CD8-positive, alpha-beta memory T cell (primary cell): ENCODE measurements around the gene SNX25. TPM values are rescaled to one million over a fixed set of nuclear protein-coding genes. Genes with fewer than 3 reads are reported as not detected.
"Not testable (repeated sequence)": the region's sequence is repeated elsewhere in the genome, so short reads cannot be mapped to it uniquely, and the experiment has no call there.

Experiments
- CTCF ChIA-PET: fragments of 350-600 bp; sonication (Branson Sonifier 250); formaldehyde crosslinking; loops from one replicate; lab custom pipeline; 2021; ENCODE audit warnings: antibody characterized with exemption; lab: Charles Lee
- POLR2A ChIA-PET: fragments of 350-600 bp; sonication (Branson Sonifier 250); formaldehyde crosslinking; loops from one replicate; lab custom pipeline; 2021; ENCODE audit warnings: antibody characterized with exemption; lab: Charles Lee
- DNase-seq, 5 donors: peaks; one replicate each; pipeline versions ENCODE4 v3.0.0 to v3.0.0-alpha.2; 2020 to 2022; ENCODE audit warnings: mixed read lengths in 1 of 5
- H3K27ac ChIP-seq: one replicate; pipeline ENCODE4 v1.7.0; 2013; ENCODE audit warnings: low read depth, mild to moderate bottlenecking, low read length, moderate library complexity
- H3K27me3 ChIP-seq: 2 replicates; pipeline ENCODE4 v1.7.0; 2013; ENCODE audit warnings: low read length, mild to moderate bottlenecking; ENCODE audit not compliant: insufficient read depth, poor library complexity, severe bottlenecking
- H3K36me3 ChIP-seq: 2 replicates; pipeline ENCODE4 v1.7.0; 2013; ENCODE audit warnings: mild to moderate bottlenecking, low read length, moderate library complexity; ENCODE audit not compliant: insufficient read depth
- H3K4me1 ChIP-seq: 2 replicates; pipeline ENCODE4 v1.7.0; 2013; ENCODE audit warnings: mild to moderate bottlenecking, low read length, moderate library complexity; ENCODE audit not compliant: insufficient read depth
- H3K4me3 ChIP-seq: 2 replicates; pipeline ENCODE4 v1.7.0; 2013; ENCODE audit warnings: mild to moderate bottlenecking, low read length
- H3K9me3 ChIP-seq: 2 replicates; pipeline ENCODE4 v1.7.0; 2013; ENCODE audit warnings: mild to moderate bottlenecking, low read length
- H3K27ac Mint-ChIP-seq, 8 donors: one replicate each; pipeline ENCODE4 v1.8.0; 2020 to 2021; ENCODE audit warnings: mixed read lengths in 8 of 8, mild to moderate bottlenecking in 6 of 8, inconsistent platforms in 3 of 8, moderate library complexity in 3 of 8
- H3K27me3 Mint-ChIP-seq, 2 donors: one replicate each; pipeline ENCODE4 v1.8.0; 2020 to 2021; ENCODE audit warnings: mixed read lengths in 2 of 2, mild to moderate bottlenecking in 1 of 2, moderate library complexity in 1 of 2
- H3K36me3 Mint-ChIP-seq, 3 donors: one replicate each; pipeline ENCODE4 v1.8.0; 2020 to 2021; ENCODE audit warnings: mixed read lengths in 3 of 3, inconsistent platforms in 1 of 3, mild to moderate bottlenecking in 1 of 3
- H3K4me1 Mint-ChIP-seq, 3 donors: one replicate each; pipeline ENCODE4 v1.8.0; 2020 to 2021; ENCODE audit warnings: mixed read lengths in 3 of 3, inconsistent platforms in 1 of 3, mild to moderate bottlenecking in 1 of 3
- H3K4me3 Mint-ChIP-seq, 7 donors: one replicate each; pipeline ENCODE4 v1.8.0; 2020 to 2021; ENCODE audit warnings: mixed read lengths in 7 of 7, mild to moderate bottlenecking in 6 of 7, moderate library complexity in 4 of 7, inconsistent platforms in 2 of 7
- H3K9me3 Mint-ChIP-seq, 5 donors: one replicate each; pipeline ENCODE4 v1.8.0; 2020 to 2022; ENCODE audit warnings: mixed read lengths in 5 of 5, mild to moderate bottlenecking in 3 of 5, moderate library complexity in 2 of 5, inconsistent platforms in 1 of 5
- polyA plus RNA-seq: library from polyadenylated mRNA; unstranded; fragments of 300-500 nt; fragmentation: Illumina TruSeq; gene quantifications from one replicate; pipeline ENCODE4 v1.2.3, GENCODE V29; 2021
- total RNA-seq, 2 experiments: library from RNA; stranded (reverse); gene quantifications; one replicate each; pipeline ENCODE4 v1.2.3, GENCODE V29; 2021

SNX25 gene
- total and polyA plus RNA-seq, 3 experiments from 2014 or later, result 7.8 to 18.2 (median 17.7) TPM

DNA sequence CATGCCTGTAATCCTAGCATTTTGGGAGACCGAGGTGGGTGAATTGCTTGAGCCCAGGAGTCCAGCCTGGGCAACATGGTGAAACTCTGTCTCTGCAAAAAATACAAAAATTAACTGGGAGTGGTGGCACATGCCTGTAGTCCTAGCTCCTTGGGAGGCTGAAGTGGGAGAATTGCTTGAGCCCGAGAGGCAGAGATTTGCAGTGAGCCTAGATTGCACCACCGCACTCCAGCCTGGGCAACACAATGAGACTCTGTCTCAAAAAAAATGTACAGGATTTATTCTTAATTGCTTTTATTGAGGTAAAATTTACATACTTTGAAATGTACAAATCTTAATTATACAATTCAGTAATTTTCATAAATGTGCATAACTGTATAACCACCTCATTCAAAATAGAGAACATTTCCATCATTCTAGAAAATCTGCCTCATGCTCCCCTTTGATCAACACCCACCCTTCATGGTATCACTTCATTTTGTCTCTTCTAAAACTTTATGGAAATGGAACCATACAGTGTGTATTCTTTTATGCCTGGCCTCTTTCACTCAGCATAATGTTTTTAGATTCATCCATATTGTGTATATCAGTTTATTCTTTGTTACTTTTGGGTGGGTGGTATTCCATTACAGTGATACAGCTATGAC is 39.1 kb downstream of the SNX25 start:
- H3K4me1 Mint-ChIP-seq, result peaks cover 9 to 32% (median 27%) of the 10 kb centered on the region in 3 donors
- no peaks in the 10 kb centered on the region for H3K27me3 Mint-ChIP-seq
- H3K4me3 ChIP-seq, result no peak overlapping the region
- H3K4me1 ChIP-seq, result peaks cover 12% of the 10 kb centered on the region
- peaks cover 4 to 7% (median 7%) of the 10 kb centered on the region in 3 donors for H3K36me3 Mint-ChIP-seq
- H3K27ac Mint-ChIP-seq, result no peak overlapping the region
- no peaks in the 10 kb centered on the region for H3K36me3 ChIP-seq
- H3K27me3 ChIP-seq, result no peaks in the 10 kb centered on the region
- DNase-seq, result no peak
- H3K4me3 Mint-ChIP-seq, result no peak overlapping the region
- POLR2A ChIA-PET, result no interaction called here
- CTCF ChIA-PET, result no interaction called here
- H3K9me3 ChIP-seq, result no peaks in the 10 kb centered on the region
- no peaks in the 10 kb centered on the region for H3K9me3 Mint-ChIP-seq
- H3K27ac ChIP-seq, result no peak overlapping the region

DNA sequence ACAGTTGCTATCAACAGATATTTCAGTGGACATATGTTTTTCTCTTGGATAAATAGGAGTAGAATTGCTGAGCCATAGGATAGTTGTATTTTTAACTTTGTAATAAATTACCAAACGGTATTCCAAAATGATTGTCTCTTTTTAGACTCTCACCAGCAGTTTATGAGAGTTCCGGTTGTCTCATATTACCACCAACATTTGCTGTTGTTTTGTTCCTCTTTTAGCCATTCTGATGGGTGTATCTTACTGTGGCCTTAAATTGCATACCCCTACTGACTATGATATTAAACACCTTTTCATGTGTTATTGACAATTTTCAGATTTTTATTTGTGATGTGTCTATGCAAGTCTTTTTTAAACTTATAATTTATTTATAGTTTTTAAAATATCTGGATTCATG is 39.7 kb downstream of the SNX25 start:
- Histone ChIP-seq H3K4me1 (peaks cover 18% of the 10 kb centered on the region), H3K4me3 (no peak overlapping the region), H3K27ac (no peak overlapping the region), H3K27me3 (no peaks in the 10 kb centered on the region), H3K36me3 (no peaks in the 10 kb centered on the region), H3K9me3 (no peaks in the 10 kb centered on the region)
- CTCF ChIA-PET, result no interaction called here
- no peaks in the 10 kb centered on the region for H3K27me3 Mint-ChIP-seq
- peaks cover 4 to 10% (median 7%) of the 10 kb centered on the region in 3 donors for H3K36me3 Mint-ChIP-seq
- POLR2A ChIA-PET, result no interaction called here
- peak overlapping the region in 1 of 8 donors; percentile 44 for H3K27ac Mint-ChIP-seq
- no peak for DNase-seq
- no peaks in the 10 kb centered on the region for H3K9me3 Mint-ChIP-seq
- H3K4me3 Mint-ChIP-seq, result no peak overlapping the region
- peaks cover 10 to 37% (median 33%) of the 10 kb centered on the region in 3 donors for H3K4me1 Mint-ChIP-seq

DNA sequence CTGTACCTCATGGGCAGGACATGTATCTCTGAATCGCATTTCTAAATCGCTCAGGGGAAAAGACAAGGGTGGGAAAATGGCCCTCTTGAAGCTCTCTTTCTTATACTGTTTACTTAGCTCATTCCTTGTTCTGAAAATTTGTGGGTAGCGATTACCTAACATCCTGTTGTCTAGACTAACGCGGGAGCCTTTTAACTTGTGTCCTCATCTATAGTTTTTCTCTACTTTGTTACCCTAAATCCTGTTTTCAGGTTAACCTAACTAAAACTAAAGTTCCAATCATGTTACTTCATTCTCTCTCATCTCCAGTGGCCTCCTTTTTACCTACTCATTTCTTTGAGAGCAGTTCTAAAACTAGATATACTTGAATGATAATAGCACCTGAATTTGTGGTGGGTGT is 45.0 kb downstream of the SNX25 start:
- no peak overlapping the region for H3K27ac ChIP-seq
- Mint-ChIP-seq H3K9me3 (no peaks in the 10 kb centered on the region), H3K27me3 (no peaks in the 10 kb centered on the region), H3K36me3 (peaks cover 0 to 4% (median 1%) of the 10 kb centered on the region in 3 donors), H3K4me3 (peak overlapping the region in 5 of 7 donors; percentile 40 to 57 (median 53)), H3K4me1 (peaks cover 29 to 72% (median 57%) of the 10 kb centered on the region in 3 donors), H3K27ac (peak overlapping the region in 7 of 8 donors; percentile 80 to 98 (median 90))
- H3K4me1 ChIP-seq, result peaks cover 44% of the 10 kb centered on the region
- H3K27me3 ChIP-seq, result no peaks in the 10 kb centered on the region
- H3K36me3 ChIP-seq, result no peaks in the 10 kb centered on the region
- DNase-seq, result peak in 2 of 5 donors; percentile 4 to 7
- CTCF ChIA-PET, result interaction anchor here (1.4 kb wide), 1 partner anchor 22 kb away, joined by 3 read pairs; no protein-coding TSS in a partner anchor
- POLR2A ChIA-PET, result no interaction called here
- H3K9me3 ChIP-seq, result no peaks in the 10 kb centered on the region
- H3K4me3 ChIP-seq, result no peak overlapping the region

DNA sequence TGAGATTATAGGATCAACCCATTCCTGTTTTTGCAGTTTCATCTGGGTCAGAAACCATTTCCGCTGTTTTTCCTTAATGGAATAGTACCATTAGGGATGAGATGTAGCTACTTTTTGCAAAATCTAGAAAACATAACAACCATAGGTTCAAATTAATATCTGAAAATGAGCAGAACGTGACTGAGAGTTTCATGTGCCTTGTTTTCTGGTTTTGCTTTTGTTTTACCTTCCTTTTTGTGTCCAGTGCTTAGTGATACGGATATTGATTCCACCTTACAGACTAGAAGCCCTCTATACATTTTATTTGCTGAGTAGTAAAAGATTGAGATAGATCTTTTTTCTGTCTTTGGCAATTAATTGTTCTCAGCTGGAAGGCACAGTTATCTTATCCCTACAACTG is 46.5 kb downstream of the SNX25 start:
- H3K4me3 ChIP-seq, result peak overlapping the region; percentile 56
- H3K9me3 ChIP-seq, result no peaks in the 10 kb centered on the region
- Mint-ChIP-seq H3K27me3 (no peaks in the 10 kb centered on the region), H3K9me3 (no peaks in the 10 kb centered on the region), H3K36me3 (peaks cover 0 to 8% (median under 1%) of the 10 kb centered on the region in 3 donors), H3K4me1 (peaks cover 33 to 65% (median 53%) of the 10 kb centered on the region in 3 donors), H3K4me3 (peak overlapping the region in 4 of 7 donors; percentile 79 to 85 (median 82)), H3K27ac (peak overlapping the region in 5 of 8 donors; percentile 82 to 98 (median 90))
- no peak for DNase-seq
- H3K36me3 ChIP-seq, result no peaks in the 10 kb centered on the region
- peaks cover 44% of the 10 kb centered on the region for H3K4me1 ChIP-seq
- ChIA-PET CTCF (interaction anchor here (1.3 kb wide), 1 partner anchor 72 kb away, joined by 3 read pairs; no protein-coding TSS in a partner anchor), POLR2A (interaction anchor here (0.6 kb wide), 1 partner anchor 1752 kb away, joined by 4 read pairs; no protein-coding TSS in a partner anchor)
- H3K27ac ChIP-seq, result peak overlapping the region; percentile 62
- H3K27me3 ChIP-seq, result no peaks in the 10 kb centered on the region

DNA sequence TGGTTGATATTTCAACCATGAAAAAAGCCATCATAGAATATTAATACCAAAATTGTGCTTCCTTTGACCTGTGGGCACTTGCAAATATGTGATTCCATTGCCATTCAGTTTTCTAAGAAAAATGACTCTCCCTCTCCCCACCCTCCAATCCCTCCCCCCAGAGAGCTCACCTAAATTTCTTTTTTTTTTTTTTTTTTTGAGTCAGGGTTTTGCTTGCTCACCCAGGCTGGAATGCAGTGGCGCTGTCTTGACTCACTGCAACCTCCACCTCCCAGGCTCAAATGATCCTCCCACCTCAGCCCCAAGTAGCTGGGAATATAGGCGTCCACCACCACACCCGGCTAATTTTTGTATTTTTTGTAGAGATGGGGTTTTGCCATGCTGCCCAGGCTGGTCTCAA is 47.0 kb downstream of the SNX25 start:
- H3K27me3 ChIP-seq, result no peaks in the 10 kb centered on the region
- H3K27ac ChIP-seq, result no peak overlapping the region
- Mint-ChIP-seq H3K4me1 (peaks cover 29 to 60% (median 48%) of the 10 kb centered on the region in 3 donors), H3K4me3 (peak overlapping the region in 4 of 7 donors; percentile 13 to 85 (median 80)), H3K27ac (peak overlapping the region in 5 of 8 donors; percentile 82 to 98 (median 90)), H3K36me3 (peaks cover 0 to 8% (median 2%) of the 10 kb centered on the region in 3 donors), H3K9me3 (no peaks in the 10 kb centered on the region), H3K27me3 (no peaks in the 10 kb centered on the region)
- H3K4me3 ChIP-seq, result no peak overlapping the region
- no peaks in the 10 kb centered on the region for H3K36me3 ChIP-seq
- DNase-seq, result no peak
- no peaks in the 10 kb centered on the region for H3K9me3 ChIP-seq
- CTCF ChIA-PET, result interaction anchor here (1.3 kb wide), 1 partner anchor 73 kb away, joined by 3 read pairs; no protein-coding TSS in a partner anchor
- POLR2A ChIA-PET, result interaction anchor here (0.6 kb wide), 1 partner anchor 1753 kb away, joined by 4 read pairs; no protein-coding TSS in a partner anchor
- H3K4me1 ChIP-seq, result peaks cover 39% of the 10 kb centered on the region

DNA sequence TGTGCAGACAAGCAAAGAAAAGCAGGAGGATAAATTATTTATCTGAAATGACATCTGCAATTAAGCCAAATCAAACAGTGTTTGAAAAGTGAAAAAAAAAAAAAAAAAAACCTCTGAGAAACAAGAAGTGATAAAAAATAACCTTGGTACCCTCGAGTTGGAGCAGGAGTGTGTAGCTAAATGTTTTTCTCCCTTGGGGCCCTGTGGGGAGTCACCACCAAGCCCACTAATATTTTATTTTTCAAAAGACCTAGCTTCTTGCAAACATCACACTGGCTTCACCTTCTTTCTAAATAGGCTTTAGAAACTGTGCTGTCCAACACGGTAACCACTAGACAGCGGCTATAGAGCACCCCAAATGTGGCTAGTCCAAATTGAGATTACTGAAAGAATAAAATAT is 47.7 kb downstream of the SNX25 start:
- Histone ChIP-seq H3K4me1 (peaks cover 33% of the 10 kb centered on the region), H3K27me3 (no peaks in the 10 kb centered on the region), H3K36me3 (no peaks in the 10 kb centered on the region), H3K4me3 (no peak overlapping the region), H3K9me3 (no peaks in the 10 kb centered on the region), H3K27ac (no peak overlapping the region)
- no peak overlapping the region for H3K4me3 Mint-ChIP-seq
- peaks cover 0 to 9% (median 2%) of the 10 kb centered on the region in 3 donors for H3K36me3 Mint-ChIP-seq
- DNase-seq, result no peak
- CTCF ChIA-PET, result interaction anchor here (1.3 kb wide), 1 partner anchor 74 kb away, joined by 3 read pairs; no protein-coding TSS in a partner anchor
- peaks cover 25 to 53% (median 42%) of the 10 kb centered on the region in 3 donors for H3K4me1 Mint-ChIP-seq
- POLR2A ChIA-PET, result no interaction called here
- H3K27ac Mint-ChIP-seq, result peak overlapping the region in 2 of 8 donors; percentile 90 to 91
- no peaks in the 10 kb centered on the region for H3K27me3 Mint-ChIP-seq
- no peaks in the 10 kb centered on the region for H3K9me3 Mint-ChIP-seq

DNA sequence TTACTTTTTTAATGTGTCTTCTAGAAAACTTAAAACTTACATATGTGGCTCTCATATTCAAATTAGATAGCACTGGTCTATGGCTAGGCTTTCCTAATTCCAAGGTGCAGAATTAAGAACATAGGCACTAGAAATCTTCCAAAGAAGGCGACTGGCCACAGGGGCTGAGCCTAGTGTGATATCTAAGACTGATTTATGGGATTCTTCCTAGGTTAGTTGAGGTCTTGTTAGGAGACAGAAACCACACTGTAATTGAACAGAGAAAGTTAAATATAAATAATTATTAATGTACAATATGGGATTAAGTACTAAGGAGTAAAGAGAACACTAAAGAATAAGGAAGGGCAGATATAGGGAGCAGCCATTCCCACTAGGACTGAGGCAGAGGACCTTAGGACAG is 48.3 kb downstream of the SNX25 start:
- no peaks in the 10 kb centered on the region for H3K9me3 ChIP-seq
- Mint-ChIP-seq H3K4me1 (peaks cover 25 to 47% (median 35%) of the 10 kb centered on the region in 3 donors), H3K9me3 (no peaks in the 10 kb centered on the region), H3K27ac (peak overlapping the region in 2 of 8 donors; percentile 14 to 86), H3K36me3 (peaks cover 0 to 13% (median 2%) of the 10 kb centered on the region in 3 donors), H3K4me3 (no peak overlapping the region), H3K27me3 (no peaks in the 10 kb centered on the region)
- POLR2A ChIA-PET, result no interaction called here
- CTCF ChIA-PET, result no interaction called here
- no peak overlapping the region for H3K27ac ChIP-seq
- H3K4me1 ChIP-seq, result peaks cover 32% of the 10 kb centered on the region
- H3K36me3 ChIP-seq, result no peaks in the 10 kb centered on the region
- no peak overlapping the region for H3K4me3 ChIP-seq
- no peak for DNase-seq
- H3K27me3 ChIP-seq, result no peaks in the 10 kb centered on the region

DNA sequence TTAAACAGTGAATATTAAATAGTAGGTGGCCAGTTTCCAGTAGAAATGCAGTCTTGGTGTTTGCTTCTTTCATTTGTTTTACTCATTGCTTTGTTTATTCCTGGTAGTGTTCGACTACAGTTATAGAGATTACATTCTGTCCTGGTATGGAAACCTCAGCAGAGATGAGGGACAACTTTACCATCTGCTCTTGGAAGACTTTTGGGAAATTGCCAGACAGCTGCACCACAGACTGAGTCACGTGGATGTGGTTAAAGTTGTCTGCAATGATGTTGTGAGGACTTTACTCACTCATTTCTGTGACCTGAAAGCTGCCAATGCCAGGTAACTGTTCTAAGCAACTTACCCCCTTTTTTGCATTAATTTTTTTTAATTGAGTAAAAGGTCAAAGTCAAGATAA is 49.3 kb downstream of the SNX25 start:
- H3K27me3 ChIP-seq, H3K4me3 ChIP-seq, H3K9me3 Mint-ChIP-seq, H3K36me3 ChIP-seq, H3K27ac ChIP-seq, DNase-seq, H3K9me3 ChIP-seq, H3K27me3 Mint-ChIP-seq, POLR2A ChIA-PET: not testable (repeated sequence)
- Mint-ChIP-seq H3K4me3 (peak overlapping the region in 1 of 7 donors; percentile 49), H3K36me3 (peaks cover 0 to 17% (median 3%) of the 10 kb centered on the region in 3 donors), H3K27ac (peak overlapping the region in 5 of 8 donors; percentile 8 to 87 (median 77)), H3K4me1 (peaks cover 28 to 43% (median 35%) of the 10 kb centered on the region in 3 donors)
- peaks cover 30% of the 10 kb centered on the region for H3K4me1 ChIP-seq
- CTCF ChIA-PET, result interaction anchor here (0.7 kb wide), 1 partner anchor 15 kb away, joined by 3 read pairs; no protein-coding TSS in a partner anchor
